Esophagus squamous epithelium (tissue), 5 donors: ENCODE results near the gene BARHL1. TPM values are rescaled to one million over a fixed set of nuclear protein-coding genes. Genes with fewer than 3 reads are reported as not detected.

Experiments used
- DNase-seq: peaks from one replicate; lab custom pipeline; 2025; lab: John Stamatoyannopoulos, UW
- H3K27ac ChIP-seq, 4 donors: fragments of 200-600 bp; sonication (generic); one replicate each; pipeline ENCODE4 v1.5.1; 2016 to 2019; ENCODE audit warnings: mild to moderate bottlenecking in 1 of 4
- H3K27me3 ChIP-seq, 4 donors: fragments of 200-600 bp; sonication (generic); 1 replicate in 3 of 4; 2 replicates in 1 of 4; pipeline versions ENCODE4 v1.5.1 to v1.6.0; 2017 to 2021; ENCODE audit warnings: antibody characterized with exemption in 1 of 4
- H3K36me3 ChIP-seq, 3 donors: fragments of 200-600 bp; sonication (generic); one replicate each; pipeline ENCODE4 v1.5.1; 2016 to 2019
- H3K4me1 ChIP-seq, 3 donors: fragments of 200-600 bp; sonication (generic); one replicate each; pipeline ENCODE4 v1.5.1; 2017 to 2019
- H3K4me3 ChIP-seq, 4 donors: fragments of 200-600 bp; sonication (generic); 1 replicate in 3 of 4; 2 replicates in 1 of 4; pipeline ENCODE4 v1.5.1; 2016 to 2019; ENCODE audit warnings: mild to moderate bottlenecking in 2 of 4, moderate library complexity in 1 of 4
- H3K9me3 ChIP-seq, 3 donors: fragments of 200-600 bp; sonication (generic); one replicate each; pipeline ENCODE4 v1.5.1; 2016 to 2019
- CTCF ChIP-seq, 6 experiments: fragments of 450-650 bp in 4 of 6; fragments of 200-600 bp in 2 of 6; sonication (generic) in 2 of 6; IDR thresholded peaks; one replicate each; pipeline ENCODE4 v1.5.1; 2016 to 2019; ENCODE audit warnings: antibody characterized with exemption in 6 of 6, mild to moderate bottlenecking in 4 of 6, moderate library complexity in 4 of 6
- POLR2A ChIP-seq, 4 donors: fragments of 450-650 bp; IDR thresholded peaks; one replicate each; pipeline ENCODE4 v1.6.1; 2017; ENCODE audit warnings: antibody characterized with exemption in 4 of 4, mild to moderate bottlenecking in 4 of 4, moderate library complexity in 3 of 4
- WGBS, 2 donors: methylation state at CpG; one replicate each; pipeline ENCODE4 v1.1.5; 2018; 5-methylcytosine and 5-hydroxymethylcytosine counted together
- intact Hi-C: fragments of 100-400 bp; cut with DNase I; formaldehyde crosslinking; loops from one replicate; pipeline ENCODE4 v1.15.0; 2022
- total RNA-seq, 4 donors: library from RNA; depleted of rRNA; stranded (reverse); fragments of >200 nt; gene quantifications; one replicate each; pipeline ENCODE4 v1.1.0, GENCODE V29; 2016
- donor health status: DM: yes; HTN: yes; CAD: no.

Gene BARHL1
- total RNA-seq, 4 donors from 2014 or later: not detected

GRCh38 chr9:132631685-132632084 is 49.3 kb downstream of the BARHL1 start:
- intact Hi-C loops: no loop called here

GRCh38 chr9:132632413-132633129 is 50.2 kb downstream of the BARHL1 start:
- WGBS, 2 donors: 88 to 89% methylated on average over 7 of the region's 7 CpGs
- TF ChIP-seq POLR2A (IDR thresholded peaks at IDR 0.05) (no peak), CTCF (IDR thresholded peaks at IDR 0.05) (no peak)
- no peaks in the 10 kb centered on the region for H3K27me3 ChIP-seq
- DNase-seq: no peak
- no peaks in the 10 kb centered on the region for H3K9me3 ChIP-seq
- H3K4me3 ChIP-seq: no peak overlapping the region
- no peaks in the 10 kb centered on the region for H3K4me1 ChIP-seq
- peaks cover 0 to 70% (median 10%) of the 10 kb centered on the region in 3 donors for H3K36me3 ChIP-seq
- intact Hi-C loops: no loop called here
- no peak overlapping the region for H3K27ac ChIP-seq

More at GRCh38 chr9:132631685-132632084, 49.3 kb downstream of the BARHL1 start:
- TF ChIP-seq CTCF (IDR thresholded peaks at IDR 0.05) (no peak), POLR2A (IDR thresholded peaks at IDR 0.05) (no peak)
- Histone ChIP-seq H3K9me3 (no peaks in the 10 kb centered on the region), H3K4me1 (no peaks in the 10 kb centered on the region), H3K27ac (no peak overlapping the region), H3K27me3 (no peaks in the 10 kb centered on the region), H3K36me3 (peaks cover 0 to 71% (median 14%) of the 10 kb centered on the region in 3 donors), H3K4me3 (no peak overlapping the region)
- no peak for DNase-seq
- WGBS, 2 donors: 86 to 97% methylated on average over 5 to 7 of the region's 7 CpGs

DNA sequence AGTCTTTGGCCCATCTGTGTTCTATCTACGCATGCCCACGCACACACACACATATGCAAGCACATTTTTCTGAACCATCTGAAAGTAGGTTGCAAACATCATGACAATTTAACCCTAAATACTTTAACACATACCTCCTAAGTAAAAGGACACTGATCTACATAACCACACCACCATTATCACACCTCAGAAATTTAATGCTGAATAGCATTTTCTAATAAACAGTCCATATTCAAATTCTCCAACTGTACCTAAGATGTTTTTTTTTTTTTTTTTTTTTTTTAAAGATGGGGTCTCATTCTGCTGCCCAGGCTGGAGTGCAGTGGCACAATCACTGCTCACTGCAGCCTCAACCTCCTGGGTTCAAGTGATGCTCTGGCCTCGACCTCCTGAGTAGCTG is 51.9 kb downstream of the BARHL1 start:
- Histone ChIP-seq H3K27ac (no peak overlapping the region), H3K4me1 (no peaks in the 10 kb centered on the region), H3K27me3 (no peaks in the 10 kb centered on the region), H3K4me3 (no peak overlapping the region), H3K9me3 (no peaks in the 10 kb centered on the region), H3K36me3 (peaks cover 0 to 70% (median 10%) of the 10 kb centered on the region in 3 donors)
- WGBS, 2 donors: 98 to 99% methylated on average over 3 of the region's 3 CpGs
- intact Hi-C loops: no loop called here
- no peak for TF ChIP-seq CTCF (IDR thresholded peaks at IDR 0.05)
- no peak for TF ChIP-seq POLR2A (IDR thresholded peaks at IDR 0.05)
- DNase-seq: no peak

- peaks cover 3 to 74% (median 6%) of the 10 kb centered on the region in 3 donors for H3K36me3 ChIP-seq
- H3K27ac ChIP-seq: no peak overlapping the region
- no peaks in the 10 kb centered on the region for H3K4me1 ChIP-seq
- DNase-seq: no peak
- intact Hi-C loops: no loop called here
- H3K27me3 ChIP-seq: no peaks in the 10 kb centered on the region
- no peak overlapping the region for H3K4me3 ChIP-seq
- WGBS, 2 donors: 66 to 72% methylated on average over 5 to 12 of the region's 12 CpGs
- TF ChIP-seq CTCF (IDR thresholded peaks at IDR 0.05): no peak
- no peak for TF ChIP-seq POLR2A (IDR thresholded peaks at IDR 0.05)
- no peaks in the 10 kb centered on the region for H3K9me3 ChIP-seq
These were observed 54.9 kb downstream of the BARHL1 start for GRCh38 chr9:132637351-132637750.

DNA sequence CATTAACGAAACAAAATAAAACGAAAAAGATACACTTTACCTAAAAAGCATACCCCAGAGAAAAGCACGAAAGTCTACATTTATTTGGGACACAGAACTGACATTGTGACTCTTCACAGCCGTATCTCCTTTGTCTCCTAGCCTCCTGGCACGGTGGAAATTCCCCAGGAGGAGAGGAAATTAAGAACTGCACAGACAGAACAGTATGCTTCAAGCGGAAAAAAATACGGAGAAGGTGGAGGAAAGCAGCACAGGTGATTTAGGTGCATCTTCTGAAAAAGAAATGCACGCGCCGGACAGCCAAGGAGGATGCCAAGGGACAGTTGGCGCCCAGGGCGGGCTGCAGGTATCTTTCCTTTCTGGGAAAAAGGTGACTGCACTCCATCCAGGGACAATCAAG is 55.4 kb downstream of the BARHL1 start:
- H3K9me3 ChIP-seq: no peaks in the 10 kb centered on the region
- TF ChIP-seq POLR2A (IDR thresholded peaks at IDR 0.05): no peak
- TF ChIP-seq CTCF (IDR thresholded peaks at IDR 0.05): no peak
- H3K4me3 ChIP-seq: no peak overlapping the region
- H3K27ac ChIP-seq: no peak overlapping the region
- 83 to 89% methylated on average over 12 of the region's 12 CpGs for WGBS, 2 donors
- H3K36me3 ChIP-seq: peaks cover 3 to 79% (median 6%) of the 10 kb centered on the region in 3 donors
- H3K27me3 ChIP-seq: no peaks in the 10 kb centered on the region
- intact Hi-C loops: no loop called here
- DNase-seq: no peak
- no peaks in the 10 kb centered on the region for H3K4me1 ChIP-seq
